ENCODE measurements around the gene IQCK.

IQCK gene

DNA sequence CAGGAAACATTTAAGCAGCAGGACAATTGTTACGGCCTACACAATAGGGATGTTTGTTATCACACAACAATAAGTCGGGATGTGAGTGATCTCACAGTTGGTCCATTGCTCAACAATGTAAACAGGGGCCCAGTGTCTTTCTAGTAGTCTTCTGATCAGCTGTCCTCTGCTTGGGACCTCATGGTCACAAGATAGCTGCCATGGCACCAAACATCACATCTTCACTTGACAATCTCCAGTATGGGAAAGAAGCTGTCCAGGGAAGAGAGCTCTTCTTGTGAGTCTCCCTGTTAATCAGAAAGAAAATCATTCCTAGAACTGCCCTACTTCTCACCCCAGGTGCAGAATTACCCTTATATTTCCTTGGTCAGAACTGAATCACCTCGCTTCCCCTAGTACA, 172.8 kb downstream of the IQCK start:
- no peak for DNase-seq

DNA sequence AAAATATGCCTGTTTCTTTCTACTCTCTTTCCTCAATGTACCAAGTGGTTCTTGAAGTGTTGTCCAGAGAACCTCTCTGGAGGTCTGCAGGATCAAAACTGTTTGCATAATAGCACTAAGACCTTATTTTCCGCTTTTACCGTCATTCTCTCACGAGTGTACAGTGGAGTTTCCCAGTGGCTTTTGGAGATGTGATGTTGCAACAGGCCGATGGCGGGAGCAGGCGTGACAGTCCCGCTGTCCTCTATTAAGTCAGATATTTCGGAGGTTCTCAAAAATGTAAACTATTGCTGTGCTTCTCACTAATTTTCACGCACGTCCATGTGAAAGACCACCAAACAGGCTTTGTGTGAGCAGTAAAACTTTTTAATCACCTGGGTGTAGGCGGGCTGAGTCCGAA, 174.8 kb downstream of the IQCK start:
- no peak for DNase-seq

DNA sequence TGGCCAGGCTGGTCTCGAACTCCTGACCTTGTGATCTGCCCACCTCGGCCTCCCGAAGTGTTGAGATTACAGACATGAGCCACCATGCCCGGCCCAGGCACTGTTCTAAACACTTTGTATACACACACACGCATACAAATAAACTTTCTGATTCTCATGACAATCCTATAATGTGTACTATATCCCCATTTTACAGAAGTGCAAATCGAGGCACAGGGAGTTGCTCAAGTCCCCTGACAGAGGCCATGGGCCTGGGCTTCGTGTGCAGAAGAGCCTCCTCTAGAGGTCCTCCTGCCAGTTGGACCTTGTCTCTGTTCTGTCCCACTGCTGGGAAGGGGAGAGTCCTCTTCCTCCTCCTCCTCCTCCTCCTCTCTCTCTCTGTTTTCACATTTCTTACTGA, 176.5 kb downstream of the IQCK start:
- no peak for DNase-seq

DNA sequence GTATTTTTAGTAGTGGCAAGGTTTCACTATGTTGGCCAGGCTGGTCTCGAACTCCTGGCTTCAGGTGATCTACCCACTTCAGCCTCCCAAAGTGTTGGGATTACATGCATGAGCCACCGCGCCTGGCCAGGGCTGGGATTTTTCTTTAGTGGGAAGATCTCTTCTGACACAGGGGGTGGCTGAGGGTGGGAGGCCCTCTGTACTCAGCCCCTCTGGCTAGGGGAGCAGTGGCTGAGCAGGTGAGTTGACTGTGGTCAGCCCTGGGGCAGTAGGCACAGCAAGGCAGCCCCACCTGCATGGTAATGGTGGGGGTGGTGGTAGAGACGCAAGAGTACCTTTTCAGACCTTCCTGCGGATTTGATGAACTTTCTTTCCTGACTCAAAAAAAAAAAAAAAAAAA, 178.9 kb downstream of the IQCK start:
- DNase-seq = no peak

DNA sequence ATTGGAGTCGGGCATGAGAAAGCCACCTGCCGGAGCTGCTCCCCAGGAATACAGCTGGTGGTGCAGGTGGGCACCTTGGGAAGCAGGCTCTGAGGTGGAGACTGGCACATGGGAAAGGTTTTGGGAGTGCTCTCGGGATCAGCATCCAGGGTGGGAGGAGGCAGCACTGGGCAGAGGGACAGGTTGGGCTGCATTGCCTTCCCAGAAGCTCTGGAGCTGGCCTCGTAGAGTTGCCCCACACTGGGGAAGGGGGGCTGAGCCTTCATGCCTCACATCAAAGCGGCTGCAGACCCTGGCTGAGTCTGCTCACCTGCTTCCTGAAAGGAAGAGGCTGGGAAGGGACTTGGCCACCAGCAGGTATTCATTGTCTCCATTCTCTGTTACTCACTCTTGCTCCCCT, 180.1 kb downstream of the IQCK start:
- no peak for DNase-seq

DNA sequence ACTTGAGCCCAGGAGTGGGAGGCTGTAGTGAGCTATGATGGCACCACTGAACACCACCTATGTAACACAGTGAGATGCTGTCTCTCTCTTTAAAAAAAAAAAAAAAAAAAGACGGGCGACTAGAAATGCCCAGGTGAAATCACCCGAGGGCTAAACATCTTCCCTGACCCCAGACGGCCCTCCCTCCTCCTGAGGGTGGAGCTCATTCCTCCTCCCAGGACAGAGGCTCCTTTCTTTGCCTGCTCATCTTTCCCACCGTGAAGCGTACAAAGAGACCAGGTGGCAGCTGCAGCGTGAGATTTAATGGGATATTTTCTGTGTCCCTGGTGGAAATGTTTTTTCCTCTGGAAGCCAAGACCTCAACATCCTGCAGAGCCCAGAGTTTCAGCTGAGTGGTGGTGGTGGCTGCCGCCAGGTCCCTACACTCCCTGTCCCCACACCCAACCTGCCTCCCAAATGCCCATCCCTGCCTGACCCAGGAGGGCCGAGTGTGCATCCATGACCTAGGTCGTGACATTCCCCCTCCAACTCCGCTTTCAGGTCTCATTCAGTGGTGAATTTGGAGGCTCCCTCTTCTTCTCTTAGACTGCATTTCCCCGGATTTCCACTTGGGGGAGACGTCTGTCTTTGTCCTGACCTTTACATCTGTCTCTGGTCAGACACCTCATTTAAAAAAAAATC, 181.0 kb downstream of the IQCK start:
- peak in 1 of 2 donors; percentile 23 for DNase-seq

DNA sequence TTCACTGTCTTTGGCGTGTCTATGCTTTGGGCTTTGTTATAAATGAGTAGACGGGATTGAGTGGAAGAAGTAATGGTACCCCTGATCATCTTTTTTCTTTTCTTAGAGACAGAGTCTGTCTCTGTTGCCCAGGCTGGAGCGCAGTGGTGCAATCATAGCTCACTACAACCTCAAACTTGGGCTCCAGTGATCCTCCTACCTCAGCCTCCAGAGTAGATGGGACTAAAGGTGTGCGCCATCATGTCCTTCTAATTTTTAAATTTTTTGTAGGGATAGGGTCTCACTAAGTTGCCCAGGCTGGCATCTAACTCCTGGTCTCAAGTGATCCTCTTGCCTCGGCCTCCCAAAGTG, 181.5 kb downstream of the IQCK start:
- DNase-seq = no peak

DNA sequence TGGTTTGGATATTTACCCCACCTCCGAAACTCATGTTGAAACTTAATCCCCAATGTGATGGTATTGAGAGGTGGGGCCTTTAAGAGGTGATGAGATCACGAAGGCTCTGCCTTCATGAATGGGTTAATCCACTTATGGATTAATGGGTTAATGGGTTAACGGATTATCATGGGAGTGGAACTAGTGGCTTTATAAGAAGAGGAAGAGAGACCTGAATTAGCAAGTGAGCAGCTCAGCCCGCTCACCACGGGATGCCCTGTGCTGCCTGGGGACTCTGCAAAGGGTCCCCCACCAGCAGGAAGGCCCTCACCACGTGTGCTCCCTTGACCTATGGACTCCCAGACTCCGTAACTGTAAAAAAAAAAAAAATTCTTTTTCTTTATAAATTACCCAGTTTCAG, 183.1 kb downstream of the IQCK start:
- no peak for DNase-seq

DNA sequence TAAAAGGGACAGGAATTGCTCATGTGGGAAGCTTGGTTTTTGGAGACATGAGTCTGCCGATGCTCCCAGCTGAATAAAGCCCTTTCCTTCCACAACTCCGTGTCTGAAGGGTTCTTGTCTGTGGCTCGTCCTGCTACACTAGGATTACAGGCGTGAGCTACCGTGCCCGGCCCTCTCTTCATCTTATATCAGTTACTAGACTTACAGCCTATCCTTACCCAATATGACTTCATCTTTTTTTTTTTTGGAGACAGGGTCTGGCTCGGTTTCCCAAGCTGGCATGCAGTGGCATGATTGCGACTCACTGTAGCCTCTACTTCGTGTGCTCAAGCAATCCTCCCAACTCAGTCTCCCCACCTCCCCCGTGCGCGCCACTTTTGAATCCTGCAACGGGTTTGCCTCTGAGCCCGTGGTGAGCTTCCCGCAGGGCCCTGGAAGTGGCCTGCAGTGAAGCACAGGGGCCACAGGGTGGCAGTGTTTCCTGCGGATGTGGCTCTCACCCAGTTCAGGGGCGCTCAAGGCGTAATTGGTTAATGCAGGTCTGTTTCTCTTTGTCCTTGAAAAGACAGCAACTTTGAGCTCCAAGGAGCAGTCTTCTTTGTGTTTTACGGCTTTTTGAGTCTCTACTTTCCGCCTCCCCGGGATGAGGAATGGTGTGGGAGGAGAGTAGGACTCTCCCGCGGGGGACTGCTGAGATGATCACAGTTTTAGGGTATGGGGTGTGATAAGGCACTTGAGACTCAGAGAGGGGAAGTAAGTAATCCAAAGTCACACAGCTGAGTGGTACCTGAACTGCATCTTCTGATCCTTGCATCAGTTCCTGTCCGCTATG, 189.3 kb downstream of the IQCK start:
- peak; percentile 31 to 33 for DNase-seq
